GM12878 (cell line): ENCODE measurements around the gene KMT2B. TPM values are rescaled to one million over a fixed set of nuclear protein-coding genes. Genes with fewer than 3 reads are reported as not detected.

Source experiments
- ATAC-seq: fragments of 200-7000 bp; cut with Tn5 transposase; 3 replicates; pipeline ENCODE4 v1.9.1; 2020; ENCODE audit warnings: mild to moderate bottlenecking, moderate library complexity
- BruUV-seq: library from RNA; stranded (reverse); fragments of 400-500 nt; replicated peaks from 2 replicates; lab custom pipeline; 2021; lab: Mats Ljungman, UMichigan
- CTCF ChIA-PET: fragments of 300-600 bp; sonication (Branson Sonifier 250); formaldehyde crosslinking; extraction: SDS; loops from one replicate; lab custom pipeline; 2021; ENCODE audit warnings: inconsistent platforms; lab: Yijun Ruan, JAX
- POLR2A ChIA-PET: fragments of 350-600 bp; formaldehyde crosslinking; extraction: SDS; loops from one replicate; lab custom pipeline; 2021; ENCODE audit warnings: inconsistent platforms; lab: Charles Lee
- RAD21 ChIA-PET: fragments of 300-600 bp; sonication (Branson Sonifier 250); formaldehyde crosslinking; loops from one replicate; lab custom pipeline; 2023; ENCODE audit warnings: antibody characterized with exemption; ENCODE audit not compliant: unreplicated experiment; lab: Charles Lee
- SMC1A ChIA-PET: fragments of 300-600 bp; sonication (Branson Sonifier 250); formaldehyde crosslinking; loops from one replicate; lab custom pipeline; 2023; ENCODE audit not compliant: unreplicated experiment, uncharacterized antibody; lab: Charles Lee
- DNase-seq: peaks from one replicate; pipeline ENCODE4 v3.0.0-alpha.2; 2011; ENCODE audit warnings: low read depth, low spot score
- FAIRE-seq: peaks from 3 replicates; lab custom pipeline; 2011; peaks lifted over from hg19 to GRCh38; lab: Jason Lieb, UNC
- H2AFZ ChIP-seq: 2 replicates; pipeline ENCODE4 v1.6.0; 2011; ENCODE audit warnings: low read depth, low read length, control low read depth; ENCODE audit not compliant: control insufficient read depth
- H3K27ac ChIP-seq: 2 replicates; pipeline ENCODE4 v1.5.1; 2011; ENCODE audit warnings: control low read depth; ENCODE audit not compliant: control insufficient read depth, insufficient read depth
- H3K27me3 ChIP-seq, 2 experiments: replicated peaks in 1 of 2; 2 replicates each; pipeline versions ENCODE4 v1.6.0 to v1.6.1; 2011; ENCODE audit warnings: low read length in 1 of 2; ENCODE audit not compliant: control insufficient read depth in 2 of 2, insufficient read depth in 2 of 2
- H3K36me3 ChIP-seq, 2 experiments: 2 replicates each; pipeline ENCODE4 v1.5.1; 2011; ENCODE audit warnings: low read length in 1 of 2; ENCODE audit not compliant: control insufficient read depth in 2 of 2, insufficient read depth in 2 of 2
- H3K4me1 ChIP-seq: 2 replicates; pipeline ENCODE4 v1.6.1; 2011; ENCODE audit warnings: mild to moderate bottlenecking, low read length, moderate library complexity, mixed read lengths; ENCODE audit not compliant: control insufficient read depth, insufficient read depth
- H3K4me2 ChIP-seq: 2 replicates; pipeline ENCODE4 v1.6.0; 2011; ENCODE audit warnings: control low read depth; ENCODE audit not compliant: control insufficient read depth, insufficient read depth
- H3K4me3 ChIP-seq: fragments of 200-600 bp; sonication (generic); 2 replicates; pipeline ENCODE4 v1.5.1; 2016
- H3K79me2 ChIP-seq: 2 replicates; pipeline ENCODE4 v1.6.0; 2011; ENCODE audit warnings: low read length; ENCODE audit not compliant: control insufficient read depth, insufficient read depth
- H3K9ac ChIP-seq: 2 replicates; pipeline ENCODE4 v1.8.0; 2011; ENCODE audit warnings: low read length, control low read depth, mixed read lengths; ENCODE audit not compliant: control insufficient read depth, insufficient read depth
- H3K9me3 ChIP-seq: replicated peaks from 3 replicates; pipeline ENCODE4 v1.5.1; 2011; ENCODE audit warnings: mild to moderate bottlenecking, low read length; ENCODE audit not compliant: control insufficient read depth, insufficient read depth
- H4K20me1 ChIP-seq: 2 replicates; pipeline ENCODE4 v1.6.0; 2011; ENCODE audit not compliant: control insufficient read depth, insufficient read depth
- MTA3 ChIP-seq: IDR thresholded peaks from 2 replicates; pipeline ENCODE4 v1.6.1; 2012; ENCODE audit warnings: low read length, inconsistent platforms, borderline replicate concordance
- RUNX3 ChIP-seq: IDR thresholded peaks from 2 replicates; pipeline ENCODE4 v1.6.1; 2012; ENCODE audit warnings: low read length, inconsistent platforms
- TCF7 ChIP-seq: IDR thresholded peaks from 2 replicates; pipeline ENCODE4 v1.6.1; 2014; ENCODE audit warnings: antibody characterized with exemption, borderline replicate concordance
- YY1 ChIP-seq: IDR thresholded peaks from 2 replicates; pipeline ENCODE4 v1.6.1; 2011; ENCODE audit warnings: low read depth, mild to moderate bottlenecking, low read length
- ZBED1 ChIP-seq: IDR thresholded peaks from 2 replicates; pipeline ENCODE4 v1.6.1; 2016; ENCODE audit warnings: borderline replicate concordance
- WGBS: methylation state at CpG from one replicate; pipeline ENCODE4 v1.1.6; 2016; ENCODE audit warnings: low lambda C conversion rate; ENCODE audit not compliant: insufficient replicate concordance, insufficient coverage; ENCODE audit errors: missing lambda C conversion rate; 5-methylcytosine and 5-hydroxymethylcytosine counted together
- in situ Hi-C: fragments of 300-500 bp; cut with MboI; formaldehyde crosslinking; loops from 9 replicates; pipeline ENCODE4 v1.14.3; 2018; ENCODE audit warnings: mixed read lengths
- intact Hi-C: fragments of 100-400 bp; cut with micrococcal nuclease; formaldehyde crosslinking; loops from one replicate; pipeline ENCODE4 v1.14.2; 2022; ENCODE audit not compliant: unreplicated experiment
- polyA plus RNA-seq, 11 experiments: library from polyadenylated mRNA; depleted of rRNA in 4 of 11; unstranded in 6 of 11; stranded (reverse) in 5 of 11; fragments of >200 nt; fragmentation: Nextera tagmentation in 4 of 11; fragmentation: Illumina TruSeq in 1 of 11; extraction: Ambion mirVana in 4 of 11; extraction: Trizol in 1 of 11; gene quantifications; 1 replicate in 1 of 11; 2 replicates in 10 of 11; pipeline versions ENCODE4 v1.2.1 to v1.2.3, GENCODE V29; 2011 to 2016; ENCODE audit warnings: inconsistent platforms in 2 of 11, missing spikeins in 2 of 11, low read depth in 1 of 11
- total RNA-seq, 4 experiments: library from RNA; depleted of rRNA in 3 of 4; stranded (reverse); fragments of >200 nt in 3 of 4; fragmentation: Illumina TruSeq in 1 of 4; extraction: Trizol in 1 of 4; gene quantifications; 2 replicates each; pipeline versions ENCODE4 v1.2.1 to v1.2.3, GENCODE V29; 2013 to 2021

The KMT2B gene
- total and polyA plus RNA-seq, 10 of the 15 experiments (the other 5 are each of a cell fraction or from before 2014, with no cell fraction given), result 0.71 to 35.6 (median 6.0) TPM

DNA sequence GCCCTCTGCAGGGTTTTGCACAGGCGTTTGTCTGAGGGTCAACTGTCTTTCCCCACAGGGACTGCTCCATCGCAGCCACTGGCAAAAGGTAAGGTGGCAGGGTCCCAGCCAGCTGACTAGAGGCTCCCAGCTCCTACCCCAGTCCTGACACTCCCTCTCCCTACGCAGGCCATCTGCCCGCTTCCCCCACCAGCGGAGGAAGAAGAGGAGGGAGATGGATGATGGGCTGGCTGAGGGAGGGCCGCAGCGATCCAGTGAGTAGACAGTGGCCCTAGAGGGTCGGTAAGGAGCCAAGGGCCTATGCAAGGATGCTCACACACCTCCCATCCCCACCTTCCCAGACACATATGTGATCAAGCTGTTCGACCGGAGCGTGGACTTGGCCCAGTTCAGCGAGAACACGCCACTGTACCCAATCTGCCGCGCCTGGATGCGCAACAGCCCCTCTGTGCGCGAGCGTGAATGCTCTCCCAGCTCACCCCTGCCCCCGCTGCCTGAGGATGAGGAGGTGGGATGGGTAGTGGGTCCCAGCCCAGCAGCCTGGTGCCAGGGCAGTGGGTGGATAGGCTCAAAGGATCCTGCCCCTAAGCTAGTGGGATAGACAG, 35.0 kb downstream of the KMT2B start (continued):
- no peak for TF ChIP-seq RUNX3
- TF ChIP-seq ZBED1, result no peak
- TF ChIP-seq MTA3, result no peak
- TF ChIP-seq TCF7, result no peak

DNA sequence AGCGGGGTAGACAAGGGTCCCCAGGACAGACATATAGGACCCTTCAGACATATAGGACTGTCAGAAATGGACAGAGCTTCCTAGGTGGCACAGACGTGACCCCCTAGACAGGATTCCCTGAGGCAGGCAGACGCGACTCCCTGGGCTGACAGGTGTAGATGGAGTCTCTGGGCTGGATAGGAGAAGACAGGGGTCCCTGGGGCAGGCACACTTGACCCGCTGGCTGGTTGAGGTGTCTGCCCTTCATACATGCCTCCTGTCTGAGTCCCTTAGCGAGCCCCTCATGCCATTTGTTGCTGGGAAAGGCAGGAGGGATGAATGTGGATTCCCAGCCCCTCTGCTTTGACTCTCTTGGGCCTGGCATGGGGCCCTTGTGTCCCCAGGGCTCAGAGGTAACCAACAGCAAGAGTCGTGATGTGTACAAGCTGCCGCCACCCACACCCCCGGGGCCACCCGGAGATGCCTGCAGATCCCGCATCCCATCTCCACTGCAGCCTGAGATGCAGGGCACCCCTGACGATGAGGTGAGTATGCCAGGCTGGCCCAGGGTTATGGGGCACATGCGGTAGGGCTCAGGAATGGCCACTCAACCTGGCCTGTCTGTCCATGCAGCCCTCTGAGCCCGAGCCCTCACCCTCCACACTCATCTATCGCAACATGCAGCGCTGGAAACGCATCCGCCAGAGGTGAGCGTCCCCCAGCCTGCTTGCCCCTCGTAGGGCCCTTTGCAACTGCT, 36.0 kb downstream of the KMT2B start:
- CTCF ChIA-PET, result no interaction called here
- no peaks in the 10 kb centered on the region for H3K27me3 ChIP-seq
- WGBS, result 89% methylated on average over 20 of the region's 20 CpGs
- H3K4me1 ChIP-seq, result peaks cover 12% of the 10 kb centered on the region
- H3K27ac ChIP-seq, result no peak overlapping the region
- no TSS peak for BruUV-seq
- H3K4me2 ChIP-seq, result no peak overlapping the region
- H4K20me1 ChIP-seq, result no peaks in the 10 kb centered on the region
- ATAC-seq (no peak), DNase-seq (no peak), FAIRE-seq (no peak)
- TF ChIP-seq YY1, result no peak
- SMC1A ChIA-PET, result no interaction called here
- H3K36me3 ChIP-seq, result peaks cover 0 to 2% of the 10 kb centered on the region in 2 experiments; a peak in 2 of 4 replicates
- H3K9ac ChIP-seq, result no peak overlapping the region
- H3K4me3 ChIP-seq, result no peak overlapping the region
- no peak overlapping the region for H2AFZ ChIP-seq
- RAD21 ChIA-PET, result no interaction called here
- in situ Hi-C loops (no loop called here), intact Hi-C loops (no loop called here)
- POLR2A ChIA-PET, result no interaction called here
- no peaks in the 10 kb centered on the region for H3K9me3 ChIP-seq
- H3K79me2 ChIP-seq, result peaks cover 7% of the 10 kb centered on the region
